ENCODE data around the gene CREB1.
A peak's percentile ranks its signal among the peaks of the same experiment; 100 is the strongest.

The CREB1 gene

DNA sequence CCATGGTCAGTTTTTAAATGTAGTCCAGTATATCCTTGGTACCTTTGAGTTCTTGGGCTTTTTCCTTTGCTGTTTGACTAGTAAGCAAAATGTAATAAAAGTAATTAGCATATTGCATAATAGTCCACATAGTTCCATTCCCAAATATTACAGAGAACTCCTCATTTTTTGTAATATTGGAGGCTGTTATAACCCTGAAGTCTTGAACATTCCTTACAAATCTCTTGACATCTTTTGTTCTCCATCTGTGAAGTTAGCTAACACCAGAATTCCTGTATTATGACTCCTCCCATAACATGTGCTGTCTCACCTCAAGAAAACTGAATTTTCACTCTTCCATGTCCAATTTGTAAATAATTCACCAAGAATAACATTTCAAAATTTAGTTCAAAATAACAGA, 17.1 kb downstream of the CREB1 start:
- no peak for DNase-seq

DNA sequence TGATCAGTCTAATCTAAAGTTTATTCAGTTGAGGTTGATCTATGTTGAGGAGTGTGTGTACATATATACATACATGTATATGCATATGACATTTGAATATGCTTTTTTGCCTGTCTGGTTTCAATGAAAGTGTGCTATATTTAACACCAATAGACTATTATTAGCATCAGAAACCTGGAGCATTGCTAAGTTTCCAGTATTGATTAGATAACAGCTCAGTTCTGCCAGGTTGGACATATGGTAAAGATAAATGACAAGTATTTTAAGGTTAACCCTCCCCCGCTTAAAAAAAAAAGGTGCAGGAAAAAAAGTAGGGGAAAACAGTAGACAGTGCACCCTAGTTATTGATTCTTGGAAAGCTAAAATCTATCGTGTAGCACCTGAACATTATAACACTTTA, 19.4 kb downstream of the CREB1 start:
- no peak for DNase-seq

DNA sequence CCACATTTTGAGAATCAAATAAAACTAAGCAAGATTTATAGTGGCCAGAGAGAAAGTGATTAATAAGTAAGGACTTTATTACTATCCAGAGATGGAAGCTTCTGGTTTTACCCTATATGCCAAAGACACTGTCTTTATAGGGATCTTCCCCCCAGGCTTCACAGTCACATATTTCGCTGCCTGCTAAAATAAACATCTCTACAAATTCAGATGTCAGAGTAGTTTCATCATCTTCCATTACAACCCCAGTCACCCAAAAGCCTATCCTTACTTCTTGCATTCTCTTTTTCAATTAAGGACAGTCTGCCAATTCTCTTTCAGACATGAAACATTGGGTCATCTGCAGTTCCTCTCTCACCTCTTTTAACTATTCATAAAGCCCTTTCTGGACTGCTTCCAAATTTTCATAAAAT, 28.3 kb downstream of the CREB1 start:
- DNase-seq: no peak

DNA sequence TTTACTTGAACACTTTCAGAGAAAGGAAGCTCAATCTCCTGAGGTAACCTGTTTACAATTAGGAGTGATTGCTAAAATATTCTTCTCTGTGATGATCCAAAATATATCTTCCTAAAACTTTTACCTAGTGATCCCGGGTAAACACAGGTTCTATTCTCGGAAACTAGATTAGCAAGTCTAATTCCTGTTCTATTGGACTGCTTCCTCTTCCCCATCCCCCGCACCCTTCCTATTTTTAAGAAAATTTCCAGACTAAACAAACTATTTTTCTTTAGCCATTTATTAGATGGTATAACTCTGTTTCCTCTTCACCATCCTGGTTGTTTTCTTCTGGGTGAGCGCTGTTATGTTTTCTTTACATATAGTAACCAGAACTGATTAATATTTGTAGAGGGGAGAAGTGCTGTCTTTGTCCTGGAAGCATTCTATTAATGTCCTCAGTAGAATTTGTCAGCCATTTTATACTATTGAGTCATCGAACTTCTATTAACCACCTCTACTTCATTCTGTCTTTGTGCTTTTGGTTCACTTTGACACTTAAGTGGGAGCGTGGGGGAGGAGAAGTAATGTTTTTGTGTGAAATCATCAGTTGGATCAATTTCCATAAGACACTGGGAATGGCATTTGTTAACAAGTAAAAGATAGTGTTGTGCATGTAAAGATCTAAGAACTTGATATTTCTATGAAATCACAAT, 31.8 kb downstream of the CREB1 start:
- DNase-seq: no peak

DNA sequence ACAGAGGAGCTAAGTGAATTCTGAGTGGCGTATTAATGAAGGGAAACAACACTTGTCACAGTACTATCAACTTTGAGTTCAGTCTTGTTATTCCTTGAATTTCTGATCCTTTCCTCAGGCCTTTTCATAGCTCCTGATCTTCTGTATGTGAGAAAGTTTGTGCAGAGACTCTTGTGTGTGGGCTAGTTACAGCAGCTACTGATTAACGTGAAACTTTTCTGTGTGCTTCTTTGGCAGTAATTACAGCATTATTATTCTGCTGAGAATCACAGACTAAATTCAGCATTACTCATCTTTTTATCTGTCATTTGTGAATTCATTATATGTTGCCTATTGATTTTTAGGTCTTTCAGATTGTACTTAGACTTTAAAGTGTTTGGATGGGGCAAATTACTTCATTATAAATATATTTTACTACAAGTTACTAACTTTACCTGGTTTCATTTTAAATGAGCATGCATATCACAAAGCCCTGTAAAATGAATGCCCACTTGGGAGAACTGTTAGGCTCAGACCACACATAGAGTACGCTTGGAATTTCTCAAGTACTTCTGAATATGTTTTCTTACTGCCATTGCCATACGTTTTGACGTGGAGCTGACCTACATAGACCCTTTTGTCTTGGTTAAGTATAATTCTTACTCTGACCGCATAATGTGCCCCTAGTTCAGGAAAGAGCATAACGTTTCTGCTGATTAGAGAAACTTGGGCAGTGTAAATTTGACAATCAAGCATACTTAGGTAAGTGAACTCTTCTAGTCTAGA, 36.2 kb downstream of the CREB1 start:
- no peak for DNase-seq

DNA sequence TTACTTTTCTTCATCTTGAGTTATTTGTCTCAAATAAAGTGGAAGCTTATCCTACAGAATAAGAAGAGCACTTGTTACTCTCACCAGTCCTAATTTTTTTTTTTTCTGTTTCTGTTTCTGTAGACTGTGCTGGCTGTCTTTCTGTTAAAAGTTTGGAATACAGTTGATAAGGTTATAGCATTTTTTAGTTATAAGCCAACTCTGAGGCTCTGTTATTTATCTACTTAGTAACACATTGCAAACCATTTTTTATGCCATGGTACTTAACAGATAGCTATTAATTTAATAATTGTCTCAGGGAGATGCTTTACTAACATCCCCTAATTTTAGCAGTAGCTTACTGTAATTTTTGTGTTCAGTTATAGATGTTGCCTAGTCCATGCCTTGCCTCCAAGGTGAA, 37.9 kb downstream of the CREB1 start:
- no peak for DNase-seq

DNA sequence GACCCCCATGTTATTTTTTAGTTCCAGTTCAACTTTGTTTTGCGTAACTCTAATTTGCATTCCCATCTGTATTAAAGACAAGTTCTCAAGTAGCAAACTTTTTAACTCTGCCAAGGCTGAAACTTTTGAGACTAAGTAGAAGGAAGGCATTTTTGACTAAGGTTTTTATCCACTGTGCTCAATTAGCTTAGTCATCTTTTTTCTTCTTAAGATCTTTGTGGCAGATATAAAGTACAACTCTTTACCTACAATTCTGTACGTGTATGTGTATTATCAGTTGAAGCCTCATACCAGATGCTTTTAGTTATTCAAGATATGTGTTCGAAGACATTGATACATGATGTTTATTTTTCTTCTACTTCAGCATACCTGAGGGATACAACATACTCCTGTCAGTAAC, 41.6 kb downstream of the CREB1 start:
- no peak for DNase-seq

DNA sequence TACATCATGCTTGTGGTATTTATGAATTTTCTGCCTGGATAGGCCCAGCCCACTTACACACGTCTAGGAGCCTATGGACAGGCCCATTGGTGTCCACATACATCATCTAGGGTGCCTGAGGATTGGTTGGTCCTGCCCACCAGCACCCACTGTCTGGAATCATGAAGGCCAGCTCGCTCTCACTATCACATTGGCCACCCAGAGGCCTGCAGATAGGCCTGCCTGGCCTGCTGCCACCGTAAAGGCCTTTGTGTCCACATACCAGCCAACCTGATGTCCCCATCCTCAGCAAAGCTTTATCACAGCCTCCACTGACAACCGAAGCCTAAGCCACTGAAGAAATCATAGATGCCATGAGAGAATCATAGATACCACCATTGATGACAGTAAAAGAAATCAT, 55.2 kb downstream of the CREB1 start:
- no peak for DNase-seq

DNA sequence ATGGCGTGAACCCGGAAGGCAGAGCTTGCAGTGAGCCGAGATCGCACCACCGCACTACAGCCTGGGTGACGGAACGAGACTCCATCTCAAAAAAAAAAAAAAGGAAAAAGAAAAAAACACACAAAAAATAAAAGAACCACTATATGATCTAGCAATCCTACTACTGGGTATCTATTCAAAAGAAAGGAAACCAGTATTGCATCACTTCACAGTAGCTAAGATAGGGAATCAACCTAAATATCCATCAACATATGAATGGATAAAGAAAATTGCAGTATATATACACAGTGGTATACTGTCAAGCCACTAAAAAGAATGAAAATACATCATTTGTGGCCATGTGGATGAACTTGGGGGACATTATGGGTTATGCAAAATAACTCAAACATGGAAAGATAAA, 57.5 kb downstream of the CREB1 start:
- no peak for DNase-seq

DNA sequence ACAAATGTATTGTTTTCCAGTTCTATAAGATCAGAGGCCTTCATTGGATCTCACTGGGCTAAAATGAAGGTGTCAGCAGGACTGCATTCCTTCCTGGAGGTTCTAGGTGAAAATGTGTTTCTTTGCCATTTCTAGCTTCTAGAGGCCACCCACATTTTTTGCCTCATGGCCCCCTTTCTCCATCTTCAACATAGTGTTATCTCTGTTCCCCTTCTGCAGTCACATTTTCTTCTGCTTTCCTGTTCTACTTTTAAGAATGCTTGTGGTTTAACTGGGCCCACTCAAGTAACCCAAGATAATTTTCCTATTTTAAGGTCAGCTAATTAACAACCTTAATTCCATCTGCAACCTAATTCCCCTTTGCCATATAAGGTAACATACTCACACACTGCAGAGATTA, 59.4 kb downstream of the CREB1 start:
- no peak for DNase-seq

DNA sequence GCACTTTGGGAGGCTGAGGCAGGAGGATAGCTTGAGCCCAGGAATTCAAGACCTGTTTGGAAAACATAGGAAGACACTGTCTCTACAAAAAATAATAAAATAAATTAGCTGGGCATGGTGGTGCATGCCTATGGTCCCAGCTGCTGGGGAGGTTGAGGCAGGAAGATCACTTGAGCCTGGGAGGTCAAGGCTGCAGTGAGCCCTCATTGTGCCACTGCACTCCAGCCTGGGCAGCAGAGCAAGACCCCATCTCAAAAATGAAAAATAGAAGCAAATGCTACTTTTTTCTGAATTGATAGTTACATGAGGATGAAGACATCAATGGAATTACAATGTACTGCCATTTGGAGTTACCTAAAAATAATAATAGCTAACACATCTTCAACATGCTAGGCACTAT, 63.5 kb downstream of the CREB1 start:
- no peak for DNase-seq

DNA sequence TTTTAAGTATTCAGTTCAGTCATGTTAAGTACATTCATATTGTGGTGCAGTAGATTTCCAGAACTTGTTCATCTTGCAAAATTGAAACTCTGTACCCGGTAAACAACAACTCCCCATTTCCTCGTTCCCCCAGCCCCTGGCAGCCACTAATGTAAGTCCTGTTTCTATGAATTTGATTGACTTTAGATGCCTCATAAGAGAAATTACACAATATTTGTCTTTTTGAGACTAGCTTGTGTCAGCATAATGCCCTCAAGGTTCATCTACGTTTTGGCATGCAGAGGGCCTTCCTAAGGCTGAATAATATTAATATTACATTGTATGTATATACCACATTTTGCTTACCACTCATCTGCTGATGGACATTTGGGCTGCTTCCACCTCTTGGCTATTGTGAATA, 64.5 kb downstream of the CREB1 start:
- DNase-seq: peak; percentile 20

DNA sequence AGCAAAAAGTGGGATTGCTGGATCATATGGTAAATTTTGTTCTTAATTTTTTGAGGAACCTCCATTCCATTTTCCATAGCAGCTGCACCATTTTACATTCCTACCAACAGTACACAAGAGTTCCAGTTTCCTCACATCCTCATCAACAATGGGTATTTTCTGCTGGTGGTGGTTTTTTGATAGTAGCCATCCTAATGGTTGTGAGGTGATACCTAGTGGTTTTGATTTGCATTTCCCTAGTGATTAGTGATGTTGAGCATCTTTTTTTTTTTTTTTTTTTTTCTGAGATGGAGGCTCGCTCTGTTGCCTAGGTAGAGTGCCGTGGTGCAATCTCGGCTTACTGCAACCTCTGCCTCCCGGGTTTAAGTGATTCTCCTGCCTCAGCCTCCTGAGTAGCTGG, 65.0 kb downstream of the CREB1 start:
- no peak for DNase-seq

DNA sequence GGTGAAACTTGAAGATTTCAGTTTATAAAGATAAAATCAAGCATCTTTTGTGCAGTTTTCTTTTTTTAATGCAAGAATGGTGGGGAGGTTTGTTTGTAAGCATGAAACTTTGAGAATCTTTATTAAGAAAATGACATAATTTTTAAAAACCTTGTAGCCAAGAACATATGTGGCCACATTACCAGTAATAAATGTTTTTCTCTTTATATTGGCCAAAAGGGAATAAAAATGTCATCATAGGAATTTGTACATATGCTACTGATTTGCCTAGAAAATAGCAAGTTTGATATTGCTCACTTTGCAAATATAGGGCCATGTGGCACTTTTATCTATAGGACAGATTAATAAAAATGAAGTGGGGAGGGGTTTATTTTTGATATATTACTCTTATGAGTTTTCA, 69.9 kb downstream of the CREB1 start:
- no peak for DNase-seq

DNA sequence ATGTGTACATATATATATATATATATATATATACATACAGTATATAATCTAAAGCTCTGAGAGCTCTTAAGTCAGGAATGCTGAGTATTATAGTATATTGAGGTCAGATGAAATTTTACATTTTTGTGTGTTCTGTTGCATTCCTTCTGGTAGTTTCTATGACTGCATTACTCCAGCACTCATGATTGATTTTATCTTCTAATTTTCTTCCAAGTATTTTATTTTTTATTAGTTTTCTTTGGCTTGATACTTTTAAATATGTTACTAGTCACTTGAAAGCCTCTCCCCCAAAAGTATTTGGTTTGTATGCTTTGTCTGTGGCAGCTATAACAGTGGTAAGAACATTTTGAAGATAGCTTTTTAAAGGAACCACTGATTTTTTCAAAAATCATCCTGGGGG, 70.5 kb downstream of the CREB1 start:
- no peak for DNase-seq

DNA sequence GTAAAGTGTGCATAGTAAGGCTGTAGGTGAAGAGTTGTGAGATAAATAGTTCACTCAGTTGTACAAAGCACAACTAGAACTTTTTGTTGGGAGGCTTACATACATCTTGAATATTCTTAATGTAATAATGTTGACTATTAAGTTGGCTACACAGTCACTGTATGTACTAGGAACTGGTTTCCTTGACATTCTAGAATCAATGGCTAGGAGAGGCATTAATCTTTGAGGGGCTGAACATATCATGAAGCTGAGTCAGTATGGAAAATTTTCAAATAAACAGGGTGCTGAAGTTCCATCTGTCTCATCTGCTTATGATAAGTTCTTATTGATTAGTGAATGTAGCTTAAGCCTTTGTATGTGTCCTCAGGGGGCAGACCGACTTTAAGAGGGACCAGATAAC, 72.0 kb downstream of the CREB1 start:
- no peak for DNase-seq

DNA sequence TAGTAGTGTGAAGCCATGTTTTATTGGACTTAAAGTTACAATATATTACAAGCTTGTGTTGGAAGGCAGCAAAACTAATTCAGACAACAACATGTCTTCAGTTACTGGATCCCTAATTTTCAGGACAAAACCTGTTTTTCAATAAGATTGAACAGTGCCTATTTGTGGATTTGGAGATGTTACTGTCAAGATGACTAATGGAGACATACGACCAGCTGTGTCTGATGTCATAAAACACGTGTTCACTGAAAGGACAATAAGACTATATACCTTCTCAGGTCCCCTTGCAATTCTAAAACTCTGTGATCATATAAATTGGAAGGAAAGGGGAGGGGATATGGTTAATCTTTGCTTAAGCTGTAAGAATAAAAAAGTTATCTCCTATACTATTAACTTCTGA, 73.7 kb downstream of the CREB1 start:
- no peak for DNase-seq

DNA sequence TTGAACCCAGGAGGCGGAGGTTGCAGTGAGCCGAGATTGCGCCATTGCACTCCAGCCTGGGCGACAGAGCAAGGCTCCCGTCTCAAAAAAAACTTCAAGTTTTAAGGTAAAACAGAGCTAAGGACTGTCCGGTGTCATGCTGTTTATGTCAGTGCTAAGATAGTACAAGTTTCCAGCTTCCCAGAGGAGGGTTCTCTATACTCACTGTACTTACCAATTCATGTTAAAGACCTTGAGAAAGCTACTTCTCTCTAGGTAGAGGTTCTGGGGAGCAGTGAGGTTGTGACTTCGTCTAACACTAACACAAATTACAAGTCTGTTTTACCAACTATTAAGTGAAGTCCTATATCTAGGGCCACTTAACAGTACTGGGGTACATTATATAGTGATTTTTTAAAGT, 76.6 kb downstream of the CREB1 start:
- DNase-seq: no peak

DNA sequence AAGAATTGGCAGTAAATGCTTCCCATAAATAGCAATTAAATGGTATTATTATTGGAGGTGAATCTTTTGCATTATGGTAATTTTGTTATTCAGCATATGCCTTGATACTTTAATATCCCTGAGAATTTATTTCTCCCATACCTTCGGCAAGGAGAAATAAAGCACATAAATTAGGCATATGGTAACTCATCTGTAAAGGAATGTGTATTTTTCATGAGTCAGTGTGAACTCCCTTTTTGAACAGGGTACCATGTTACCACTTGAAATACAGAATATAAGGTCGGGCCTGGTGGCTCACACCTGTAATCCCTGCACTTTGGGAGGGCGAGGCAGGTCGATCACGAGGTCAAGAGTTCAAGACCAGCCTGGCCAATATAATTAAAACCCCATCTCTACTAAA, 77.1 kb downstream of the CREB1 start:
- DNase-seq: no peak

DNA sequence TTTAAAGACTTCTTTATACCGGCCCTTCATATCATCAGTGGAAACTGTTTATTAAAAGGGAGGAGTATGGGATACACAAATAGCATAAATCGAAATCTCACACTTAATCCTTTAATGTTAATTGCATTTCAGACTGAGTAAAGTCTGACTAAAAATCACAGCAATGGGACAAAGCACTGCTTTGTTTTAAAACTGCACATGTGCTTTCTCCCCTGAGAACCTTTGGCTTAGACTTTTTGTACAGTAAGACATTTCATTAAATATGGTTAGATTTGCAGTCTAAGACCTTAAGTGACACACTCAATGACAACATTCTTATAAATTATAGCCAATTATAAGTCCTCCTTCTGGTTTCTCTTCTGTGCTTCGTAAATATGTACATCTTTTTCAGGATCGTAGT, 83.0 kb downstream of the CREB1 start:
- DNase-seq: no peak

DNA sequence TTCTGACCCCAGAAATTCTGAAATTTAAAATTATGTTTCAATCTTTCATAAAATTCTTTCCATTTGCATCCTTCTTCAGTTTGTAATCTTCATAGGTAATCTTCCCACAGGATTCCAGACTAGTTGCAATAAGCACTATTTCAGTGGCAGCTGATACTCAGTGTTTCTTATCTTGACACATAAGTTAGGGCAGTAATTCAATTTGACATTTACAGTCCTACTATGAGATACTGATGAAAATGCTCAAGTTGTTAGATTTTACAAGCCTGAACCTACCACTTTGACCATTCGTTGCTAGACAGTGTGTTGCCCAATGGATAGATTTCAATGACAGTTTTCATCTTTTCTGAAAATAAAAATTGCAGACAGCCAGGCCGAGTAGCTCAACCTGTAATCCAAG, 85.1 kb downstream of the CREB1 start:
- DNase-seq: no peak

DNA sequence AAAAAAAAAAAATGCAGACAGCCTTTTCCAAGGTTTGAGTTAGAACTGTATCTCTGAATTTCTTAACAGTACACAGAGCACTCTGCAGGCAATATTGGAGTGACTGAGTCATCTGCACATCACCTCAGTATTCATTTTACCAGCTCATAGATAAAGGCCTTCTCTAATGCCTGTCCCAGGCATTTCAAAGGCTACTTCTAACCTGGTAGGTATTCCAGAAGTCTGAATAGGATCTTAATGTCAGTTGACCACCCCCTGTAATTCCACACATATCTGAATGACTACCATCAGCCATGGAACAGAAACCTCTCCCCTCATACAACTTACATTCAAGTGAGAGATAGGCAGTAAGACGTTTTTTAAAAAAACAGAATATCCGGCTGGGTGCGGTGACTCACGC, 86.4 kb downstream of the CREB1 start:
- no peak for DNase-seq

DNA sequence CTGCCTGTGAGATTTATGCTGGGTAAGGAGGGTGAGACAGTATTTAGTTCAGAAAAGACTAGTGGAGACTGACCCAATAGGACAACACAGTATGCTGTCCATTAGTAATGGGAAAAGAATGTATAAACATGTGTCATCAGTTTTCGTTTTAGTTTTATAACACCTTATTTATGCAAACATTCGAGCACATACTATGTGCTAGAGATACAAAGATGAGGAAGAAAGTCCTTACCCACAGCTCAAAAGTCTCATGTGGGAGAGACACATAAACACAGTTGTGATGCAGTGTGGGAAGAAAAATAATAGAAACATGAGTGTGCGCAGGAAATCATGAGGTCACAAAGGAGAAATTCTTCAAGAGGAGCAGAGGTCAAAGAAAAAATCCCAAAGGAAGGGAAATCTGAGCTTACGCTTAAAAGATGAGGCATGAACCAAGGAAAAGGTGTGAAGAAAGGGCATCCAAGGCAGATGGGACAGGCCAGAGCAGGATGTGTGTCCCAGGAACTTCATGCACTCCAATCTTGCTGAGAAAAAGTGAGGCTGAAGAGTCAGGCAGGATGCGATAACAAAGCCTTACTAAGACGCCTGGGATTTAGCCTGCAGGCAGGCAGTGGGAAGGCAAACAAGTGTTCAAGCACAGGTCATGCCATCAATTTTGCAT, 87.4 kb downstream of the CREB1 start:
- DNase-seq: no peak

DNA sequence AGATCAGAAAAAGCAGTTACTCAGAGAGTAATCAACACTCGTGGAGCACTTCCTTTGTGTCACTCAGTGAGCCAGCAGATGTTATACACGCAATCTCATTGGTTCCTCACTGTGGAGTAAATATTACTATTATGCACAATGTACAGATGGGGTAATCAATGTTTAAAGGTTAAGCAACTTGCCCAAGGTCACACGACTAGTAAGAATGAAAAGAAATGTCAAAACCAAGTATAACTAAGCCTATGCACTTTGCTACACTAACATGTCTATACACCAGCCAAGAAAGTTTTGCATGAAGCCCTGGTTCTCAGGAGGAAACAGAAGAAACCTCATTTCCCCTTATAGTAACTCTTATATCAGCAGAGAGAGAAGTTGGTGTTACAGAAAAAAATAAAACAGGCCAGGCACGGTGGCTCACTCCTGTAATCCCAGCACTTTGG, 90.0 kb downstream of the CREB1 start:
- peak; percentile 25 for DNase-seq

Data from activated CD4-positive, alpha-beta T cell treated with anti-CD3 and anti-CD28 coated beads, Interleukin-2, amount 50 U/mL, for 16 hours (primary cell).